Measurements from ENCODE around the gene ARMC7.
A peak's percentile ranks its signal among the peaks of the same experiment; 100 is the strongest.
"Not testable (repeated sequence)": the region's sequence is repeated elsewhere in the genome, so short reads cannot be mapped to it uniquely, and the experiment has no call there.

Gene ARMC7

GRCh38 chr17:75102385-75102821, 7.4 kb upstream of the ARMC7 start:
- DNase-seq (ENCODE audit: low read depth): no peak

- DNase-seq (ENCODE audit: low read depth): no peak
Measured at GRCh38 chr17:75103601-75104554, 5.9 kb upstream of the ARMC7 start.

GRCh38 chr17:75105126-75106080, 4.4 kb upstream of the ARMC7 start:
- no peak for DNase-seq (ENCODE audit: low read depth)

GRCh38 chr17:75108193-75108592, 1.6 kb upstream of the ARMC7 start:
- no peak for DNase-seq (ENCODE audit: low read depth)

- no peak for DNase-seq (ENCODE audit: low read depth)
Measured at GRCh38 chr17:75109046-75109406, 743 bp upstream of the ARMC7 start.

- DNase-seq (ENCODE audit: low read depth): no peak
Measured at GRCh38 chr17:75110234-75110937, 617 bp downstream of the ARMC7 start.

GRCh38 chr17:75111777-75112335, 2.1 kb downstream of the ARMC7 start:
- DNase-seq (ENCODE audit: low read depth): no peak

GRCh38 chr17:75113798-75114551, 4.2 kb downstream of the ARMC7 start:
- peak; percentile 74 for DNase-seq (ENCODE audit: low read depth)

GRCh38 chr17:75114552-75115314, 5.0 kb downstream of the ARMC7 start:
- no peak for DNase-seq (ENCODE audit: low read depth)

- DNase-seq (ENCODE audit: low read depth): no peak
Measured at GRCh38 chr17:75115555-75115954, 5.8 kb downstream of the ARMC7 start.

GRCh38 chr17:75116737-75117136, 7.0 kb downstream of the ARMC7 start:
- DNase-seq (ENCODE audit: low read depth): no peak

GRCh38 chr17:75118307-75118706, 8.5 kb downstream of the ARMC7 start:
- no peak for DNase-seq (ENCODE audit: low read depth)

- DNase-seq (ENCODE audit: low read depth): peak; percentile 61
Measured at GRCh38 chr17:75124041-75124818, 14.5 kb downstream of the ARMC7 start.

GRCh38 chr17:75124819-75125162, 15.0 kb downstream of the ARMC7 start:
- DNase-seq (ENCODE audit: low read depth): no peak

- no peak for DNase-seq (ENCODE audit: low read depth)
Measured at GRCh38 chr17:75125984-75126383, 16.2 kb downstream of the ARMC7 start.

- no peak for DNase-seq (ENCODE audit: low read depth)
Measured at GRCh38 chr17:75126954-75127353, 17.2 kb downstream of the ARMC7 start.

GRCh38 chr17:75127936-75128335, 18.2 kb downstream of the ARMC7 start:
- DNase-seq (ENCODE audit: low read depth): not testable (repeated sequence)

GRCh38 chr17:75128694-75129505, 19.1 kb downstream of the ARMC7 start:
- DNase-seq (ENCODE audit: low read depth): no peak

- DNase-seq (ENCODE audit: low read depth): no peak
Measured at GRCh38 chr17:75129576-75129975, 19.8 kb downstream of the ARMC7 start.
